Loucy (cell line): ENCODE data around the gene HOXD8.

Experiments
- CTCF ChIP-seq: fragments of 200-600 bp; sonication (generic); conservative IDR thresholded peaks from 2 replicates; pipeline ENCODE4 v1.5.1; 2014; ENCODE audit warnings: mild to moderate bottlenecking, antibody characterized with exemption, low read length
- EZH2phosphoT487 ChIP-seq: fragments of 200-600 bp; IDR thresholded peaks from 2 replicates; pipeline ENCODE4 v1.6.1; 2018; ENCODE audit warnings: antibody characterized with exemption, mild to moderate bottlenecking, moderate library complexity, borderline replicate concordance

- TF ChIP-seq CTCF (no peak), EZH2phosphoT487 (no peak)
Observed at GRCh38 chr2:176117823-176118371, 11.6 kb upstream of the HOXD8 start.
